ENCODE data around the gene ITGB7. TPM values are rescaled to one million over a fixed set of nuclear protein-coding genes. Genes with fewer than 3 reads are reported as not detected.

ITGB7 gene, protein sequence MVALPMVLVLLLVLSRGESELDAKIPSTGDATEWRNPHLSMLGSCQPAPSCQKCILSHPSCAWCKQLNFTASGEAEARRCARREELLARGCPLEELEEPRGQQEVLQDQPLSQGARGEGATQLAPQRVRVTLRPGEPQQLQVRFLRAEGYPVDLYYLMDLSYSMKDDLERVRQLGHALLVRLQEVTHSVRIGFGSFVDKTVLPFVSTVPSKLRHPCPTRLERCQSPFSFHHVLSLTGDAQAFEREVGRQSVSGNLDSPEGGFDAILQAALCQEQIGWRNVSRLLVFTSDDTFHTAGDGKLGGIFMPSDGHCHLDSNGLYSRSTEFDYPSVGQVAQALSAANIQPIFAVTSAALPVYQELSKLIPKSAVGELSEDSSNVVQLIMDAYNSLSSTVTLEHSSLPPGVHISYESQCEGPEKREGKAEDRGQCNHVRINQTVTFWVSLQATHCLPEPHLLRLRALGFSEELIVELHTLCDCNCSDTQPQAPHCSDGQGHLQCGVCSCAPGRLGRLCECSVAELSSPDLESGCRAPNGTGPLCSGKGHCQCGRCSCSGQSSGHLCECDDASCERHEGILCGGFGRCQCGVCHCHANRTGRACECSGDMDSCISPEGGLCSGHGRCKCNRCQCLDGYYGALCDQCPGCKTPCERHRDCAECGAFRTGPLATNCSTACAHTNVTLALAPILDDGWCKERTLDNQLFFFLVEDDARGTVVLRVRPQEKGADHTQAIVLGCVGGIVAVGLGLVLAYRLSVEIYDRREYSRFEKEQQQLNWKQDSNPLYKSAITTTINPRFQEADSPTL
- 0.88 and 1.1 TPM in 2 replicates for total RNA-seq

DNA sequence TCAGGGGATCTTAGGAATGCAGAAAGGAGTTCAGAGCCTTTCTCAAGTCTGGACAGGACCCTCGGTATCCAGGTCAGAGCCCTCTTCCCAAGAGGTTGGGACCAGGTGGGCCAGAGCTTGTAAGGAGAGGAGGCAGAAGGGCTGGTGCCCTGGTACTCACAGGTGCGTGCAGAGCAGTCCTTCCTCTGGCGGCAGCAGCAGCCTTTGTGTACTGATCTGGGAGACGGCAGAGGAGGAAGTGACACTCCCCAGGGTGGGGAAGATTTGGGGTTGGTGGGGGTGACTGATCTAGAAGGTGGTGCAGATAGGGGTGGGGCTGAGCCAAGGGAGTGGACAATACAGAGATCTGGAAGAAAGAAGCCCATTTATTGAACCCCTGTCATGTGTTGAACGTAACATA is at the start of gene ITGB7:
Gene ITGB7 (minus strand): TSS at position 210 of the 400 bp plus-strand sequence. CDS start 6,808 bp downstream, outside the sequence.
- DNase-seq (ENCODE audit: insufficient read length, low spot score, missing footprints) = no peak
- TF ChIP-seq, protein P1, sequence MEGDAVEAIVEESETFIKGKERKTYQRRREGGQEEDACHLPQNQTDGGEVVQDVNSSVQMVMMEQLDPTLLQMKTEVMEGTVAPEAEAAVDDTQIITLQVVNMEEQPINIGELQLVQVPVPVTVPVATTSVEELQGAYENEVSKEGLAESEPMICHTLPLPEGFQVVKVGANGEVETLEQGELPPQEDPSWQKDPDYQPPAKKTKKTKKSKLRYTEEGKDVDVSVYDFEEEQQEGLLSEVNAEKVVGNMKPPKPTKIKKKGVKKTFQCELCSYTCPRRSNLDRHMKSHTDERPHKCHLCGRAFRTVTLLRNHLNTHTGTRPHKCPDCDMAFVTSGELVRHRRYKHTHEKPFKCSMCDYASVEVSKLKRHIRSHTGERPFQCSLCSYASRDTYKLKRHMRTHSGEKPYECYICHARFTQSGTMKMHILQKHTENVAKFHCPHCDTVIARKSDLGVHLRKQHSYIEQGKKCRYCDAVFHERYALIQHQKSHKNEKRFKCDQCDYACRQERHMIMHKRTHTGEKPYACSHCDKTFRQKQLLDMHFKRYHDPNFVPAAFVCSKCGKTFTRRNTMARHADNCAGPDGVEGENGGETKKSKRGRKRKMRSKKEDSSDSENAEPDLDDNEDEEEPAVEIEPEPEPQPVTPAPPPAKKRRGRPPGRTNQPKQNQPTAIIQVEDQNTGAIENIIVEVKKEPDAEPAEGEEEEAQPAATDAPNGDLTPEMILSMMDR (IDR thresholded peaks at IDR 0.05; ENCODE audit: extremely low read depth, low read depth, low read length) = no peak
- Histone ChIP-seq H3K4me2 (ENCODE audit: insufficient read depth, low read length) (peak within 1 kb of the TSS; percentile 49), H3K36me3 (ENCODE audit: insufficient read depth, low read length) (peaks cover 23% of the 10 kb centered on the region), H3K27me3 (ENCODE audit: insufficient read depth, low read length) (no peaks in the 10 kb centered on the region), H2AFZ (ENCODE audit: low read length) (peak within 1 kb of the TSS; percentile 42), H3K4me1 (ENCODE audit: insufficient read depth, low read length) (peaks cover 18% of the 10 kb centered on the region), H4K20me1 (ENCODE audit: insufficient read depth, low read length) (no peaks in the 10 kb centered on the region), H3K27ac (ENCODE audit: low read depth, low read length) (peak within 1 kb of the TSS; percentile 67), H3K9me3 (ENCODE audit: low read depth, low read length) (no peaks in the 10 kb centered on the region), H3K4me3 (ENCODE audit: insufficient read depth, low read length) (no peak within 1 kb of the TSS), H3K79me2 (ENCODE audit: insufficient read depth, low read length) (no peaks in the 10 kb centered on the region)

DNA sequence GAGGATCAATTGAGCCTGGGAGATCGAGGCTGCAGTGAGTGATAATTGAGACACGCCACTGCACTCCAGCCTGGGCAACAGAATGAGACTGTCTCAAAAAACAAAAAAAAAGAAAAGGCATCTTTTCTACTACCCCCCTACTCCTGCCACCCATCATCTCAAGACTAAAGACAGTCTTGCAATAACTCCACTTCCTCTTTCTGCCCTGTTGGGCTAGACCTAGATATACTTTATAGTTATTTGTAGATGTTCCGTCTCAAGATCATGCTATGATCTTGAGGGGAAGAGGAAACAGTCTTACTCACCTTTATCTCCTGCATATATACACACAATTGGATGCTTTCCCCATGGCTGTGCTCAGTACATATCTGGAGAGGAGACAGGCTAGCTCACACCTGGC is 48.9 kb upstream of the ITGB7 start:
- peaks cover 33% of the 10 kb centered on the region for H3K79me2 ChIP-seq (ENCODE audit: insufficient read depth, low read length)
- no peak overlapping the region for H3K4me3 ChIP-seq (ENCODE audit: insufficient read depth, low read length)
- H3K9me3 ChIP-seq (ENCODE audit: low read depth, low read length) = no peaks in the 10 kb centered on the region
- H3K4me2 ChIP-seq (ENCODE audit: insufficient read depth, low read length) = no peak overlapping the region
- TF ChIP-seq, protein P1 (IDR thresholded peaks at IDR 0.05; ENCODE audit: extremely low read depth, low read depth, low read length) = no peak
- H3K36me3 ChIP-seq (ENCODE audit: insufficient read depth, low read length) = peaks cover 11% of the 10 kb centered on the region
- no peak overlapping the region for H2AFZ ChIP-seq (ENCODE audit: low read length)
- peaks cover 15% of the 10 kb centered on the region for H3K4me1 ChIP-seq (ENCODE audit: insufficient read depth, low read length)
- peaks cover 5% of the 10 kb centered on the region for H4K20me1 ChIP-seq (ENCODE audit: insufficient read depth, low read length)
- H3K27me3 ChIP-seq (ENCODE audit: insufficient read depth, low read length) = no peaks in the 10 kb centered on the region
- DNase-seq (ENCODE audit: insufficient read length, low spot score, missing footprints) = no peak
- H3K27ac ChIP-seq (ENCODE audit: low read depth, low read length) = no peak overlapping the region

DNA sequence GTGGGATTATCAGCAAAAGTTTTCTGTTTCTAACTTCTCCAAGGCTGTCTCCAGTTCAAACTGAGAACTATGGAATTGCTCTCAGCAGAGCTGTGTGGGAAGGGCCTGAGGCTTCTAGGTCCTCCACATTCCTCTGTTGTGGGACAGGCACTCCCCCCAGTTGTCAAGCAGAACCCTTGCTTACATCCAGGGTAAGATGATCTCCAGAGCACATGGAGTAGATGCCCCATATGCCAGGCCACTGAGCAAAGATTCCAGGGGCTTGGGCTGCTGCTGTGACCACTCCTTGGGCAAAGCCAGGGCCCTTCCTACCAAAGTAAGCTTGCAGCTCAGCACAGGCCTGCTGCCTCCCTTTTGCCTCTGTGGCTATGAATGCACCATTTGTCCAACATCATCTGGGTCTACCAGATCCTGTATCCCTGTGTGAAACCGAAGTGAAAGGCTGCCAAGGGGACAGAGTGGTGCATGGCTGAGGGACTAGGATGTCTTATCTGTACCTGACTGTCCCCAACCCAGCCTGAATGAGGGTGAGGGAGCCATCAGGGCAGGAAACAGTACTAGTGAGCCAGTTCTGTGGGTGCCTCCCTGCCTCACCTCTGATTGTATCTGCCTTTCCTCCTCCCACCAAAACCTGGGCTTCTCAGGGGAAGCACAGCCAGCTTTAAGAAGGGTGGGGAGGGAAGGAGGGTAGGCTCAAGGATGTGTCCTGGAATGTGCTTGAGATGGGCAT is 47.9 kb upstream of the ITGB7 start:
- Histone ChIP-seq H3K79me2 (ENCODE audit: insufficient read depth, low read length) (peaks cover 33% of the 10 kb centered on the region), H3K27me3 (ENCODE audit: insufficient read depth, low read length) (no peaks in the 10 kb centered on the region), H2AFZ (ENCODE audit: low read length) (no peak overlapping the region), H3K36me3 (ENCODE audit: insufficient read depth, low read length) (peaks cover 11% of the 10 kb centered on the region), H3K27ac (ENCODE audit: low read depth, low read length) (no peak overlapping the region), H3K4me2 (ENCODE audit: insufficient read depth, low read length) (no peak overlapping the region), H3K4me3 (ENCODE audit: insufficient read depth, low read length) (no peak overlapping the region), H4K20me1 (ENCODE audit: insufficient read depth, low read length) (peaks cover 5% of the 10 kb centered on the region), H3K4me1 (ENCODE audit: insufficient read depth, low read length) (peaks cover 16% of the 10 kb centered on the region), H3K9me3 (ENCODE audit: low read depth, low read length) (no peaks in the 10 kb centered on the region)
- DNase-seq (ENCODE audit: insufficient read length, low spot score, missing footprints) = peak; percentile 26
- TF ChIP-seq, protein P1 (IDR thresholded peaks at IDR 0.05; ENCODE audit: extremely low read depth, low read depth, low read length) = no peak

Measured in osteoblast (primary cell).